ENCODE results near the gene CORT.

The CORT gene

DNA sequence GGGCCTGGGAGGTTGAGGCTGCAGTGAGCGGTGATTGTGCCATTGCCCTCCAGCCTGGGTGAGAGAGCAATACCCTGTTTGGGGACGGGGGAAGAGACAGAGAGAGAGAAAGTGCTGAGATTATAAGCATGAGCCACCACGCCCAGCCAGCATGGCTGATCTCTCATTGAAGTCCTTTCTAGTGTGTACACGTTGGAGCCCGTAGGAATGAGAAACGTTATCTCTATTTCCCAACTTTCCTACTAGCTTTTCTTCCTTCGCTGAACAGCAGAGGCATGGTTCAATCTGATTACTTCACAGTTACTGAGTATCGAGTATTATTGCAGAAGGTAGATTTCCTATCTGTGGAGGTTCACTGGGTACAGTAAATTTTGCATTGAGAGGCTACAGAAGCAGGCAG is 29.5 kb downstream of the CORT start:
- DNase-seq, result no peak

DNA sequence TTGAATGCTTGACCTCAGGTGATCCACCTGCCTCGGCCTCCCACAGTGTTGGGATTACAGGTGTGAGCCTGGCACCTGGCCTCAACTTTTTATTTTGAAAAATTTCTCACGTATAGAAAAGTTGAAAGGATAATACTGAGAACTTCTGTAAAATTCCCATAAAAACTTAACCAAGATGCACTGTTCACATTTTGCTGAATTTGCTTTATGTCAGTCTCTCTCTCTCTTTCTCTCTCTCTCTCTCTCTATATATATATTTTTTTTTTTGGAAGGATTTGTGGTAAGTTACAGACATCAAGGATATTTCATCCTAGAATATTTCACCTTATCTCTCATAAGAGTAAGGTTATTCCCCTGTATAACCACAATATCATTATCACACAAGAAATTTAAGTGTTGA is 30.8 kb downstream of the CORT start:
- no peak for DNase-seq

DNA sequence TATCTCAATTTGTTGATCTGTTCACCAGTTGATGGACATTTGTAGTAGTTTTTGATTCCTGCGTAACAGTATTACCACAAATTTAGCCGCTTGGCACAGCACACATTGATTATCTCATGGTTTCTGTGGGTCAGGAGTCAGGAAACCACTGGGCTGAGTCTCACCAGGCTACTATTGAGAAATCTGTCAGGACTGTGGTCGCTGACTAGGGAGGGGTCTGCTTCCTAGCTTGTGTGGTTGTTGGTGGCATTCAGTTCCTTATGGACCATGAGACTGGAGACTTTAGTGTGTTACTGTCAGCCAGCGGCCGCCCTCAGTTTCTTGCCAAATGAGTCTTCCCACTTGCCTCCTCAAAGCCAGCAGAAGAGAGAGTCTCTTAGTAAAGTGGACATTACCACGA is 34.7 kb downstream of the CORT start:
- no peak for DNase-seq

DNA sequence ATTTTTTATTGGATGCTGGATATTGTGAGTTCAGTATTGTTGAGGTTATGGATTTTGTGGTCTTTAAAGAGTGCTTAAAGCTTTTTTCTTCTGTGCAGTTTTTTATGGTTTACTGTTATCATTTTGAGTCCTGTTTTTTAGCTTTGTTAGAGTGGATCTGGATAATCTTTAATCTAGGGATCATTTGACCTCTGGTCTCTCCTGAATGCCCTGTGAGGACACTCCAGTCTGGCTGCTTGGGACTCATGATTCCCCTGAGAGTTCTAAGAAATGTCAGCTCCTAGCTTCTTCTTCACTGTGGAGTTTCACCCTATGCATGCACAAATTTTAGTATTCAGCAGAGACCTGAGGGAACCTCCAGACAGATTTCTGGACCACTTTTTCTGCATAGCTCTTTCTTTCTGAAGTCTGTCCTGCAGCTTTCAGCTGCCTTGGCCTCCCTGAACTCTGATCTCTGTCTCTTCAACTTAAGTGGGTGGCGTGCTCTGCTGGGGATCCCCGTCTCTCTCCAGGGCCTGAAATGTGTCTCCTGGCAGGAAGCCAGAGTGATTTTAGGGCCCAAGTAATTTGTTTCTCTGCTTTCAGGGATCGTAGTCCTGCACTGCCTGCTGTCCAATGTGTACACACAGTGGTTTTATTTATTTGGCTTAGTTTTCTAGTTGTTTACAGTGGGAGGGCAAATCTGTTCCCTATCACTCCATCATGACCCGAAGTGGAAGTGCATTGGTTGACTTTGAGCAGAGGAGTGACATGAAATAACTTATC is 39.6 kb downstream of the CORT start:
- DNase-seq, result no peak

DNA sequence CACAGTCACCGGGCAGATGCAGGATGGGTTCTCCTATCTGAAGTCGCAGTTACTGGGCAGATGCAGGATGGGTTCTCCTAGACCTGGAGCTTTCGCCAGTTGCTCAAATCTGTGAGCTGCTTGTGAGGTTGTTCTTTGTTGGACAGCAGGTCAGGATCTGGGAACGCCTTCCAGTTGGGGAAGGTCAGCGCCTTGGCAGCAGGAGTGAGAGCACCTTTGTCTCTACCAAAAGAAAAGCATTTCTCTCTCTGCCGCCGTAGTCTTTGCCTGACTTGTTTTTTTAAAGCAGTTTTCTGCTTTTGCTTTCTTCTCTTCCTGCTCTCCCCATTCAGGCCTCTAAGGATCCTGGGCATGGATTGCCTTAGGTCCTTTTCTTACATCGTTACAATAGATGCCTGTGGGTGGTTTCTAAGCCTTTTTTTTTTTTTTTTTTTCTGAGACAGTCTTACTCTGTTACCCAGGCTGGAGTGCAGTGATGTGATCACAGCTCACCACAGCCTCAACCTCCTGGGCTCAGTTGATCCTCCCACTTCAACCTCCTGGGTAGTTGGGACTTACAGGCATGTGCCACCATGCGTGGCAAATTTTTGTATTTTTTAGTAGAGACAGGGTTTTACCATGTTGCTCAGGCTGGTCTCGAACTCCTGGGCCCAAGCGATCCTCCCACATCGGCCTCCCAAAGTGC is 40.6 kb downstream of the CORT start:
- no peak for DNase-seq

DNA sequence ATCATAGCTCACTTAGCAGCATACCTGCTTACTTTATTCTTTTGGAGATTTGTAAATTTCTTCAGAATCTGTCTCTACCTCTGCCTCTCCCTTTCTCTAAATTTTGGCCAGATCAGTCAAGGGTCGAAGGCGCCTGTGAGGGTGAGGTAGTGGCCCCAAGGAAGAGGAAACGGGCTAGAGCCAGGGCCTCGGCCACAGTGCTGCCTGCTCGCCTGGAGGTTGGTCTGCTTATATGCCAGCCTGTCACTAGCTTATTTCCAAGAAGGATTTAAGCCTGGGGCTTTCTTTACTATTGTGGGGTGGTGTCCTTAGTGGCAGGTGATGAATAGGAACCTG is 44.6 kb downstream of the CORT start:
- DNase-seq, result no peak

DNA sequence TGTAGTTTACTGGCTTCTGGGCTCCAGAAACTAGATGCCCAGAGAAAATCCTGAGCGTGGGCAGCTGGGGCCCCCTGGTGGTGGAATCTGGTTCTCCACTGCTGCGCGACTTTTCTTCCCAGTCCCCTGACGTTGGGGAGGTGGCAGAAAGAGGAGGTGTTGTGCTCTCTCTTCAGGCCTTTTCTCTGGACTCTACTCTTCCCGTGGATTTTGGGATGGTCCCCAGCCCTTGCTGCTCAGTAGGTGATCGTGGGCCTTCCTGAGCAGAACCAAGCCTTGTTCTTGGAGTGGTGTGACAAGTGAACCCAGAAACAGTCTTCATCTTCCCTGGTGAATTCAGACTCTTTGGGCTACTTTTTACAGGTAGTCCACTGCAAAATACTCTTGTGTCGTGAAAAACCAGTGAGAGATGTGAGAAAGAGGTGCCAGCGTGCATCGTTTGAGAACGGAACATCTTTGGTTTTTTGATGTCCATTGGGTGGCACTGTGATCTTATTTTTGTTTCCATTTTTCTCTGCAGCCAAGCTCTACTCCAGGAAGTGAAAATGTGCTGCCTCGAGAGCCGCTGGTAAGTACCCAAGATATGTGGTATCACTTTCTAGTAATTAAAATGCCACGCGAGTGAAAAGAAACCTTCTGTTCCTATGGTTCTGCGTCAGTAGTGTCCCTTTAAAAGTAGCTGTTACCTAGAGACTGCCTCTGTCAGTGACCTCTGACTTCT is 45.1 kb downstream of the CORT start:
- DNase-seq, result peak; percentile 77

DNA sequence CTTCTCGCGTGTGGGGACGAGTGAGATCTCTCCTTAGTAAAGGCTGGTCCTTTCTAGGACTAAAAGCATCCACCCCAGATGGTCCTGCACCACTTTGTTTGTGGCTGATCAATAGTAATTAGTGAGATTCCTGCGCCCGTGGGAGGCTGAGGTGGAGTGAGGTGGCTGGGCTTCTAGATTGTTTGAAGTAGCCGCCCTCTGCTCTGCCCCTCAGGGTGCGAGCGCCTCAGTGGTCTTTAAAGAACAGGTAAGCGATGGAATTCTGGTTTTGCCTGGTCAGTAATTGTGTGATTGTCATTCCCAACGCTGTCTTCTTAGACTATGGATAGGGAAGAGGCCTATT is 45.6 kb downstream of the CORT start:
- peak; percentile 15 for DNase-seq

DNA sequence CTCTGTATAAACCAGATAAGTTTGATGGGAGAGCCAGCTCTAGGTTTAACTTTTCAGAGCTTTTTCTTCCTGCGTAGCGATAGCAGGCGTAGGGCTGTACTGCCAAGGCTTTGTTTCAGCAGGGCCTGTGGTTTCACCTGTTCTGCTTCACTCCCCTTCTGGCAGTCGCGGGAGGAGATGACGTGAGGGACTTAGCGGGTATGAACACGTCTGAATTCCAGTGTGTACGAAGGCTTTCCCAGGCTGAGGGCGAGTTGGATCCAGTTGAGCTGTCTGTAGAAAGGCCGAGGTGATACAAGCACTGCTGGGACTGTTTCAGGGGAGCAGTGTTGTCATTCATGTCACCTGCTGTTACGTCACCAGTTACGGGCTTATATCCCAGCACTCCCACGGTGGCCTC is 46.1 kb downstream of the CORT start:
- DNase-seq, result peak; percentile 28

DNA sequence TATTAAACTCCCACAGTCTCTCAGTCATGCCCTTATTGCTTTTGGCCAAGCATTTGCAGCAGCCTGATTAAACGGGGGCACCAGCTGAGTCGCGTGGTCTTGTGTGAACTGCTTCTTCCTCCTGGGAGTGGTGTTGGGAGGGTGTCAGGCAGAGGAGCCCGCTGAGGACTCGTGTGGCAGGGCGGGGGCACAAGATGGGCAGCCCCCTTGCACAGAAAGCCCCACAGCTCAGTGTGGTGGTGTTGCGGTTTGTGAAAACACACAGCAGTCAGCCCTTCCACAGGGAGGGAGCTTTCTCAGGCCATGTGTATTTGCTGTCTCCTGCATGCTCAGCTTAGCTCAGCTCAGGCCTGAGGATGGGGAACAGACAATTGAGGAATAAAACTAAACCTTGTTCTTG is 47.3 kb downstream of the CORT start:
- DNase-seq, result no peak

DNA sequence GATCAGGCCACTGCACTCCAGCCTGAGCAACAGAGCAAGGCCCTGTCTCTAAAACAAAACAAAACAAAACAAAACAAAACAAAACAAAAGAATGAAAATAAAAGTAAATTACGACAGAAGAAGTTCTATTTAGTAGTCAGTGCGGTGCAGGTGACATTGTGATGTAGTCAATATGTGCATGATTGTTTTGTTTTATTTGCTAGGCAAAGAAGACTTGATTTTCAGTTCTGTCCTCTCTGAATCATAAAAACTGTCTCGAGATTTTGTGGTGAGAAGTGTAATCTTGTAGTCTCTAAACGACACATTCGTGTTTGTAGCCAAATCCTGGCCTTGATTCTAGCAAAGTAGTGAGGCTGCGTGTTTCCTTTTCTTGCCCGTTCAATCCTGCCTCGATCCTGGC is 48.4 kb downstream of the CORT start:
- no peak for DNase-seq

Data from activated naive CD4-positive, alpha-beta T cell treated with anti-CD3 and anti-CD28 coated beads, Interleukin-2, amount 50 U/mL, for 16 hours (primary cell).